Ovary (tissue), 9 donors: ENCODE data around the gene SMU1. TPM values are rescaled to one million over a fixed set of nuclear protein-coding genes. Genes with fewer than 3 reads are reported as not detected.

Experiments used
- DNase-seq, 5 donors: peaks; one replicate each; pipeline ENCODE4 v3.0.0-alpha.2; 2019 to 2020
- H3K27ac ChIP-seq, 2 donors: fragments of 200-600 bp; one replicate each; pipeline versions ENCODE4 v1.5.1 to v1.8.0; 2019 to 2022
- H3K27me3 ChIP-seq: fragments of 200-600 bp; one replicate; pipeline ENCODE4 v1.8.0; 2022
- H3K36me3 ChIP-seq: fragments of 200-600 bp; sonication (generic); one replicate; pipeline ENCODE4 v1.5.1; 2019
- H3K4me1 ChIP-seq: one replicate; pipeline ENCODE4 v1.8.1; 2013; ENCODE audit warnings: mild to moderate bottlenecking, moderate library complexity; ENCODE audit not compliant: insufficient read depth
- H3K4me3 ChIP-seq: fragments of 200-600 bp; sonication (generic); one replicate; pipeline ENCODE4 v1.5.1; 2017
- H3K9me3 ChIP-seq, 2 donors: fragments of 200-600 bp in 1 of 2; sonication (generic) in 1 of 2; one replicate each; pipeline versions ENCODE4 v1.5.1 to v1.8.1; 2013 to 2019; ENCODE audit warnings: mild to moderate bottlenecking in 1 of 2, moderate library complexity in 1 of 2
- CTCF ChIP-seq, 3 donors: fragments of 450-650 bp in 2 of 3; fragments of 200-600 bp in 1 of 3; IDR thresholded peaks; one replicate each; pipeline versions ENCODE4 v1.5.1 to v1.8.0; 2016 to 2022; ENCODE audit warnings: antibody characterized with exemption in 3 of 3, mild to moderate bottlenecking in 1 of 3
- EP300 ChIP-seq: sonication (generic); formaldehyde crosslinking; IDR thresholded peaks from one replicate; pipeline ENCODE4 v1.6.1; 2017; ENCODE audit warnings: antibody characterized with exemption
- POLR2A ChIP-seq: fragments of 450-650 bp; IDR thresholded peaks from one replicate; pipeline ENCODE4 v1.6.1; 2017; ENCODE audit warnings: antibody characterized with exemption, mild to moderate bottlenecking, moderate library complexity
- WGBS, 3 donors: extraction: QIAGEN DNeasy Blood & Tissue Kit in 1 of 3; methylation state at CpG; one replicate each; pipeline versions ENCODE4 v1.1.5 to v1.1.7; 2013 to 2017; 5-methylcytosine and 5-hydroxymethylcytosine counted together
- intact Hi-C, 4 donors: fragments of 100-400 bp; cut with DNase I; formaldehyde crosslinking; loops; one replicate each; pipeline versions ENCODE4 v1.11.0 to v1.15.1; 2022 to 2023
- polyA plus RNA-seq, 2 donors: library from polyadenylated mRNA; stranded (reverse); fragments of 200-250 nt in 1 of 2; fragments of 350-450 nt in 1 of 2; fragmentation: Illumina TruSeq in 1 of 2; extraction: RNeasy Lipid Tissue Mini Kit (QIAGEN cat#74804) in 1 of 2; gene quantifications; one replicate each; pipeline ENCODE4 v1.2.3, GENCODE V29; 2013 to 2014
- total RNA-seq, 7 donors: library from RNA; depleted of rRNA in 2 of 7; stranded (reverse); fragments of >200 nt in 2 of 7; fragmentation: NEBNext Ultra II Directional in 3 of 7; extraction: Animal tissue kit (Norgen Biotek cat#: 25700) in 3 of 7; gene quantifications; one replicate each; pipeline versions ENCODE4 v1.1.0 to v1.2.4, GENCODE V29; 2016 to 2023
- donor health status: DM: no; HTN: no; CAD: no; lungs with moderate emphysema.
- donor health status: DM: no; HTN: no; CAD: no.
- donor health status: Bipolar disorder and iron deficiency.
- donor health status: DM: yes; HTN: yes; CAD: no.
- donor health status: DM: no; HTN: no; CAD: no.
- donor health status: DM: yes; HTN: yes; CAD: no.

SMU1 gene
- total and polyA plus RNA-seq, 9 donors = 12.2 to 28.6 (median 24.2) TPM

- H3K27ac ChIP-seq = no peak overlapping the region
- H3K36me3 ChIP-seq = no peaks in the 10 kb centered on the region
- no peaks in the 10 kb centered on the region for H3K9me3 ChIP-seq
- intact Hi-C loops = no loop called here
- peaks cover 8% of the 10 kb centered on the region for H3K4me1 ChIP-seq
- H3K4me3 ChIP-seq = no peak overlapping the region
- no peak for TF ChIP-seq CTCF (IDR thresholded peaks at IDR 0.05)
- TF ChIP-seq POLR2A = no peak
- no peak for TF ChIP-seq EP300
- WGBS, 3 donors = 91 to 100% (median 96%) methylated on average over 1 of the region's 1 CpG
- no peaks in the 10 kb centered on the region for H3K27me3 ChIP-seq
- DNase-seq = no peak
These were observed 29.5 kb upstream of the SMU1 start for GRCh38 chr9:33105959-33106358.

DNA sequence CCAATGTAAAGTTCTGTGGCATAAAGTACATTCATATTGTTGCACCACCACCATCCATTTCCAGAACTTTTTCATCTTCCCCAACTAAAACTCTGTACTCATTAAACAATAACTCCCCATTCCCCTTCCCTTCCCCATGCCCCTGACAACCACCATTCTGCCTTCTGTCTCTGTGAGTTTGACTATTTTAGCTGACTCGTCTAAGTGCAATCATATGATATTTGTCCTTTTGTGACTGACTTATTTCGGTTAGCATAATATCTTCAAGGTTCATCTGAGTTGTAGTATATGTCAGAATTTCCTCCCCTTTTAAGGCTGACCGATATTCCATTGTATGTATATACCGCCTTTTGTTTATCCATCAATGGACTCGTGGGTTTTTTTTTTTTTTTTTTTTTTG, 29.0 kb upstream of the SMU1 start:
- H3K27me3 ChIP-seq = no peaks in the 10 kb centered on the region
- TF ChIP-seq EP300 (no peak), POLR2A (no peak), CTCF (IDR thresholded peaks at IDR 0.05) (no peak)
- no peak overlapping the region for H3K27ac ChIP-seq
- 79 to 87% (median 83%) methylated on average over 5 of the region's 5 CpGs for WGBS, 3 donors
- no peak for DNase-seq
- H3K4me3 ChIP-seq = no peak overlapping the region
- no peaks in the 10 kb centered on the region for H3K36me3 ChIP-seq
- intact Hi-C loops = no loop called here
- H3K4me1 ChIP-seq = peaks cover 8% of the 10 kb centered on the region
- H3K9me3 ChIP-seq = no peaks in the 10 kb centered on the region

GRCh38 chr9:33104401-33104800, 27.9 kb upstream of the SMU1 start:
- TF ChIP-seq EP300 (no peak), CTCF (IDR thresholded peaks at IDR 0.05) (no peak), POLR2A (no peak)
- Histone ChIP-seq H3K4me3 (no peak overlapping the region), H3K4me1 (peaks cover 8% of the 10 kb centered on the region), H3K27ac (no peak overlapping the region), H3K9me3 (no peaks in the 10 kb centered on the region), H3K36me3 (no peaks in the 10 kb centered on the region), H3K27me3 (no peaks in the 10 kb centered on the region)
- whole genome bisulfite sequencing, 3 donors = 81 to 86% (median 84%) methylated on average over 7 of the region's 7 CpGs
- intact Hi-C loops = no loop called here
- DNase-seq = no peak

GRCh38 chr9:33103501-33104281, 27.2 kb upstream of the SMU1 start:
- no peaks in the 10 kb centered on the region for H3K27me3 ChIP-seq
- no peak overlapping the region for H3K4me3 ChIP-seq
- intact Hi-C loops = no loop called here
- no peak for DNase-seq
- peaks cover 8% of the 10 kb centered on the region for H3K4me1 ChIP-seq
- H3K27ac ChIP-seq = no peak overlapping the region
- no peaks in the 10 kb centered on the region for H3K36me3 ChIP-seq
- H3K9me3 ChIP-seq = no peaks in the 10 kb centered on the region
- TF ChIP-seq EP300 (no peak), POLR2A (no peak), CTCF (IDR thresholded peaks at IDR 0.05) (no peak)
- WGBS, 3 donors = 82 to 93% (median 85%) methylated on average over 8 of the region's 8 CpGs
